Measurements from ENCODE around the gene TM7SF2.

DNA sequence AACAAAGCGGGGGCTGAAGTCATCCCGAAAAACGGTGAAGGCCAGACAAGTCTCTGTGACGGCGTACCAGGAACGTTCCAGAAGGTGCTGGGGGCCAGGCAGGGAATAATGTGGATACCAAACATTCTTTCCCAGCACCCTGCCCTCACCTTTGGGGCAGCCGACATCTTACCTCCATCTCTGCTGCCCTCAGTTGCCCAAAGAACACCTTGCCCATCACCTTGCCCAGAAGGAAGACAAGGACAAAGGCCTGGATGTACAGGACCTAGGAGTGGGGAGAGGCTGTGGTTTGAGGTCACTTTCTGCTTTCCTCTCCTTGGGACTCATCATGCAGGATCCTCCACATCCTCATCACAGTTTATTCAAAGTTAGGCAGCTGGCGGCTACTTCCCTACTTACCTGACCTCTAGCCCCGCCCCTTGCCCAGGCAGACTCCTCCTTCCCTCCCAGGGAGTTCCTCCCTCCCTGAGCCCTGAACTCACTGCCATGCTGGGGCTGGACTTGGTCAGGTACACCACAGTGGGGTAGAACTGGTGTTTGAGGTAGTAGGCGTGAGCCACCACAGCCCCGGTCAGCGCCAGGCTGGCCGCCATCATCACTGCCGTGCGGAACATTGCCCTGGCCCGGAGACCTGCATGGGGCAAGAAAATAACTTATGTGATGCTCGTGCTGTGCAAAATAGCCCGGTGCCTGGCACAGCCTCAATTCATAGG, 21.5 kb downstream of the TM7SF2 start:
- TF ChIP-seq POU5F1 (IDR thresholded peaks at IDR 0.05; ENCODE audit: low read depth, low read length) (no peak), FOSL1 (IDR thresholded peaks at IDR 0.05; ENCODE audit: insufficient read depth, low read depth, low read length) (no peak), NRF1 (IDR thresholded peaks at IDR 0.05; ENCODE audit: low read depth, low read length) (no peak), RAD21 (IDR thresholded peaks at IDR 0.05 in 1 of 2, conservative IDR thresholded peaks at IDR 0.05 in 1 of 2; ENCODE audit: low read depth in 2 of 2, low read length in 2 of 2) (no peak), MAFK (IDR thresholded peaks at IDR 0.05; ENCODE audit: low read depth, low read length) (no peak), GTF2F1 (IDR thresholded peaks at IDR 0.05; ENCODE audit: borderline replicate concordance, low read depth, low read length) (no peak), TAF1 (IDR thresholded peaks at IDR 0.05; ENCODE audit: low read depth, low read length) (no peak), TBP (IDR thresholded peaks at IDR 0.05; ENCODE audit: low read depth, low read length) (no peak), EZH2 (IDR thresholded peaks at IDR 0.05; ENCODE audit: low read depth, low read length, severe bottlenecking) (no peak)
- TF ChIP-seq, protein P1, sequence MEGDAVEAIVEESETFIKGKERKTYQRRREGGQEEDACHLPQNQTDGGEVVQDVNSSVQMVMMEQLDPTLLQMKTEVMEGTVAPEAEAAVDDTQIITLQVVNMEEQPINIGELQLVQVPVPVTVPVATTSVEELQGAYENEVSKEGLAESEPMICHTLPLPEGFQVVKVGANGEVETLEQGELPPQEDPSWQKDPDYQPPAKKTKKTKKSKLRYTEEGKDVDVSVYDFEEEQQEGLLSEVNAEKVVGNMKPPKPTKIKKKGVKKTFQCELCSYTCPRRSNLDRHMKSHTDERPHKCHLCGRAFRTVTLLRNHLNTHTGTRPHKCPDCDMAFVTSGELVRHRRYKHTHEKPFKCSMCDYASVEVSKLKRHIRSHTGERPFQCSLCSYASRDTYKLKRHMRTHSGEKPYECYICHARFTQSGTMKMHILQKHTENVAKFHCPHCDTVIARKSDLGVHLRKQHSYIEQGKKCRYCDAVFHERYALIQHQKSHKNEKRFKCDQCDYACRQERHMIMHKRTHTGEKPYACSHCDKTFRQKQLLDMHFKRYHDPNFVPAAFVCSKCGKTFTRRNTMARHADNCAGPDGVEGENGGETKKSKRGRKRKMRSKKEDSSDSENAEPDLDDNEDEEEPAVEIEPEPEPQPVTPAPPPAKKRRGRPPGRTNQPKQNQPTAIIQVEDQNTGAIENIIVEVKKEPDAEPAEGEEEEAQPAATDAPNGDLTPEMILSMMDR (IDR thresholded peaks at IDR 0.05; ENCODE audit: control extremely low read depth in 1 of 3, insufficient read depth in 1 of 3, low read depth in 1 of 3, low read length in 3 of 3), result no peak
